Mesenteric fat pad (tissue), 1 donor: Measurements from ENCODE around the gene TMEM231. TPM values are rescaled to one million over a fixed set of nuclear protein-coding genes. Genes with fewer than 3 reads are reported as not detected.
"Not testable (repeated sequence)": the region's sequence is repeated elsewhere in the genome, so short reads cannot be mapped to it uniquely, and the experiment has no call there.

Source experiments
- DNase-seq: peaks from one replicate; pipeline ENCODE4 v3.0.0-alpha.2; 2020; ENCODE audit warnings: low spot score
- total RNA-seq: library from RNA; stranded (reverse); fragmentation: NEBNext Ultra II Directional; extraction: Animal tissue kit (Norgen Biotek cat#: 25700); gene quantifications from one replicate; pipeline ENCODE4 v1.2.1, GENCODE V29; 2021
- donor health status: DM: yes; HTN: yes; CAD: no.

Gene TMEM231
- total RNA-seq, 1 donor from 2014 or later: 7.2 TPM

DNA sequence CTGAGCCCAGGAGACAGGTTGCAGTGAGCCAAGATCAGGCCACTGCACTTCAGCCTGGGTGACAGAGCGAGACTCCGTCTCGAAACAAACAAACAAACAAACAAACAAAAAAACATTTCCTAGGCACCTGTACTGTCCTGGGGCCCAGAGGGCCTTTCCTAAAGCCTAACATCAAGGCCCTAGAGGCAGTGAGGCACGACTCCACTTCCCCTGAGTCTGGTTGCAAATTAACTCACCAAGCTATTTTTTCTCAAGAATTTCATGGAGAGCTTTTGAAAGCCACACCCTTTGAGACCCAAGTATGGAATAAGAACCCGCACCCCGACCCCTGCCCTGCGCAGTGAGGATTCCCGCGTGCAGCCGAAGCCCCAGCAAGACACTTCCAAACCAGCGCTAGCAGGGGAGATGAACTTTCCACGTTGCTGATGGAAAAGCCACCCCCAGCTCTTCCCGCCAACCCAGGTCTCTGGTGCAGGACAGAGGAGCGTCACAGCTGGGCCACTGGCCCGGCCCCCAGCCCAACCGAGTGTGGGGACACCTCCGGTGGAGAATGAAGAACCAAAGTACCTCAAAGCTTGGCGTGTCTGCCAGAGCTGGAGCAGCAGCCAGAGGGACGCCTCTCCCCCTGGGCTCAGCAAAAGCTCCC lies 21.4 kb downstream of the TMEM231 start:
- no peak for DNase-seq

DNA sequence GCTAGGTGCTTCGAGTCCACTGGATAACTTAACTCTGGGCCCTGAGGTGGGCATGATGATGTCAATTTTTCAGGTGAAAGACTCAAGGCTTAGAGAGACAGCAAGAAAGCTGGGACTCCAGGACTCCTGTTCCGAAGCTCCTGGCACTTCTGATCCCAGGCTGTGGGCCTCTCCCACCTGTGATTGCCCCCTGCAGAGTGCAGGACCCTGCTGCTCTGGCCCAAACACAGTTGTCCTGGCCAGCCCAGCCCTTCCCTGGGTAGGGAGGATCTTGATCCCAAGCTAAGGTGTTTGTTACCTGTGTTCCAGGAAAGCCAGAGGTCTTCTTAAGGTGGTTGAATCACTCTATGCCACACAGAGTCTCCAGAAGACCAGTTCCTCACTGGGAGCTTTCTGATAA lies 23.3 kb downstream of the TMEM231 start:
- no peak for DNase-seq

DNA sequence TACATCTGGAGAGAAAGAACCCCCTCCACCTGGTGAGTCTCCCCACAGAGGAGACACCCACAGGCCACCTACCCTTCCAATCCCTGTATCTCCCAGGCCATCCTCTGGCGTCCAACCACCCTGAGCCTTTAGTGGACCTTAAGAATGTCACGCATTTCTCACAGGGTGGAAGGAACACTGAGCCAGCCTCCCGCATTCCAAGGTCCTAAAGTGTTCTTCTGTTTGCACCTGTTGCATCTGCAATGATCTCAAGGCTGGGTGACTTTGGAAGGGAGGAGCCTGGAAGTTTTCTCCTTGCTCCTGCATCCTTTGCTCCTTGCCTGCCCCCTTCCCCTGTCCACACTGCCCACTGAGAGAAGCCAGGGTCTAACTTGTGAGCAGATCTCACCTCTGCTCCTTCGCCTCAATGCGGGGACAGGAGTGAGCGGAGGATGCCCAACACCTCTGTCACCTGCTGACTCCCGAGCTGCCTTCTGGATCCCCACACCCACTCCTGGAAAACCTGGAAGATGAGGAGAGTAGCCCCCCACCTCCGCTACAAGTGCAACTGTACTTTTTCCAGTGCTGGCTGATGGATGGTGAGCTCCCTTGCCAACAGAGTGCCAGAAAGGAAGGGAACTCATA lies 23.8 kb downstream of the TMEM231 start:
- DNase-seq: no peak

DNA sequence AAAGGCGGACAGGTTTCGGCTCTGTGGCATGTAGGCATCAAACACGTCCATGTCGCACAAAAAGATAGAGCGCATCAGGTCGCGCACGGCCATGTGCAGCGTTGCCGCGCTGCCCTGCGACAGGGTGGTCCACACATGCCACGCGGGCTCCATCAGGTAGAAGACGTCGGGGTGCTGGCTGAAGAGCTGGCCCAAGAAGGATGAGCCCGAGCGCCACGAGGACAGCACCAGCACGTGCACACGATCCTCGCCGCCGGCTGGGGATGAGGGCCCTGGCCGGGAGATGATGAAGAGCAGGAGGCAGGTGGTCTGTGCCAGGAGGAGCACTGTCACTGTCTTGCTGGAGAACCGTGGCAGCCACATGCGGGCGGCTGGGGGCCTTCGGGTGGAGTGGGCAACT lies 26.1 kb downstream of the TMEM231 start:
- DNase-seq: peak; percentile 81

DNA sequence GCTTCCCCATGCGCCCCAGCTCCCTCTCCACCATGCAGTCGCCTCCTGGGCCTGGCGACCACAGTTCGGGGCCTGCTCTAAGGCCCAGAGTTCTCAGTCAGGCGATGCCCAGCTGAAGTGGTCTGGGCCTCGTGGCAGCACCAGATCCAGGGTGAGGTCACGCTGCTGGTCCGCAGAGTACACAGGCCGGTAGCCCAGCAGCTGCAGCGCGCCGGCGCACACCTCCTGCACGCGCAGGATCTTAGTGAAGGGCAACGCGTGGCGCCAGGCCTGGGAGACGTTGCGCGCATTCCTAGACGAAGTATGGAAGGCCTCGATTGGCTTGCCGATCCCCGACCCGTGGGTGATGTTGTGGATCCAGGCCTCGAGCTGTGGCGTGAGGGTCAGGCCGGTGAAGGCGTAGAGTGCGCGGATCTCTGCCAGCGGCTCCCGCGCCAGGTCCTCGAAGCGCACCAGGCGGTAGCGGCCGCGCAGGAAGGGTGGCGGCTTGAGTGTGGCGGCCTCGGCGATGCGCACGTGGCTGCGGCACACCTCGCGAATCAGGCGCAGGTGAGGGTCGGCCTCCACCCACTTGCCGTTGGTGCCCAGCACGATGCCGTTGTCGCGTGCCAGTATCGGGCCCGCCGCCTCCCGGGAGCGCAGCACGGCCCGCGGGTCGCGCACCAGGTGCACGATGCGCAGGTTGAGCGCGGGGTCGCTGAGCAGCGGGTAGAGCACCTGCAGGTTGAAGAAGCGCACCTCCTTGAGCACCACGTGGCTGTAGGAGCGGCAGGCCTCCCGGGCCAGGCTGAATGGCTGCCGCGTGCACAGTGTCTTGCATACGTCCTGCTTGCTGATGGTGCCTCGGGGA lies 26.8 kb downstream of the TMEM231 start:
- no peak for DNase-seq

DNA sequence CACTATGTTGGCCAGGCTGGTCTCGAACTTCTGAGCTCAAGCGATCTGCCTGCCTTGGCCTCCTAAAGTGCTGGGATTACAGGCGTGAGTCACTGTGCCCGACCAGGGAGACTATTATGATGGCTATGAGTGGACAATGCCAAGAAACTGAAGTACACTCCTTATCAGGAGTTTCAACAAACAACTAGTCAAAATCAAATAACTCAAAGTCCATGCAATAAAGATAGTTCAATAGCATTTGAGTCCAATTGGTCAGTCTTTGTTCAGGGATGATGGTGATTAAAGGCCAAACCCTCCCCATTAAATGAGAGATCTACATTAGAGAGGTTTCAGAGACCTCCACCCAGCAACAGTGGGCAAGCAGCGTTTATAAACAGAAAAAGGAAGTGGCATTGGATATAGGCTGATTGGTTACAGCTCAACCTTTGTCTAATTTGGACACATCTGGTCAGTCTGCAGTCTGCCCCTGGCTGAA lies 28.2 kb downstream of the TMEM231 start:
- no peak for DNase-seq

DNA sequence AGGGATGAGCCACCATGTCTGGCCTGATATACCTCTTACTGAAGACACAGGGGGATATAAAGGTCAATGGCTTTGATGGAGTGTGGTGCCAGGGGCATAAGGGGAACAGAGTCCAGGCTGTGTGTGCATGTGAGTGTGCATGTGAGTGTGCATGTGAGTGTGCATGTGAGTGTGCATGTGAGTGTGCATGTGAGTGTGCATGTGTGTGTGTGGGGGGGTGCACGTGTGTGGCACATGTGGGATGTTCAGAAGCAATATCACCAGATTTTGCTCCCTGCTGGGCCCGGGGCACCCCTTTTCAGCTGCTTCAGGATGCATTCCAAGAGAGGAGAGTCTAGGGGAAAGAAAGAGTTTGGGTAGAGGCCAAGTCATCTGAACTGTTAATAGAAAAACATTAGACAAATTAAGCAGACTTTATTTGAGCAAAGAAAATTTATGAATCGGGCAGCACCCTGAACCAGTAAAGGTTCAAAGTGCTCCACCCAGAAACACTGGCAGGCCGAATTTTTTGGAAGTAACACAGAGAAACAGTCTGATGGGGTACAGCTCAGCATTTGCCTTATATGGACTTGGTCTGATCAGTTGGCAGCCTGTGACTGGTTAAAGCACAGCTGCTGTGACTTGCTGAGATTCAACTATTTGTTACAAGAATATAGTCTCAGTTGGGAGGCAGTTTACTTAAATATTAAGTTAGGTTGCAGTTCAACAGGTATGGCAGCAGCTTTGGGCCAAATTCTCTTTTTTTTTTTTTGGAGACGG lies 29.8 kb downstream of the TMEM231 start:
- no peak for DNase-seq

DNA sequence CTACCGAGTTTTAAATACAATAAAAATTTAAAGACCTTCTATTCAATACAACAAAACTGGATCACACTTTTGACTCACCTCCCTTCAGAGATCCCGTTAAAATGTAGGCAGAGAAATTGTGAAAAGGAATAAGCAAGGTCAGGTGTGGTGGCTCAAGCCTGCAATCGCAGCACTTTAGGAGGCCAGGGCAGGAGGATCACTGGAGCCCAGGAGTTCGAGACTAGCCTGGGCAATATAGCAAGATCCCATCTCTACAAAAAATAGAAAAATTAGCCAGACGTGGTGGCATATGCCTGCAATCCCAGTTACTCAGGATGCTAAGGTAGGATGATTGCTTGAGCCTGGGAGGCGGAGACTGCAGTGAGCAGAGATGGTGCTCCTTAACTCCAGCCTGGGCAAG lies 36.9 kb downstream of the TMEM231 start:
- no peak for DNase-seq

DNA sequence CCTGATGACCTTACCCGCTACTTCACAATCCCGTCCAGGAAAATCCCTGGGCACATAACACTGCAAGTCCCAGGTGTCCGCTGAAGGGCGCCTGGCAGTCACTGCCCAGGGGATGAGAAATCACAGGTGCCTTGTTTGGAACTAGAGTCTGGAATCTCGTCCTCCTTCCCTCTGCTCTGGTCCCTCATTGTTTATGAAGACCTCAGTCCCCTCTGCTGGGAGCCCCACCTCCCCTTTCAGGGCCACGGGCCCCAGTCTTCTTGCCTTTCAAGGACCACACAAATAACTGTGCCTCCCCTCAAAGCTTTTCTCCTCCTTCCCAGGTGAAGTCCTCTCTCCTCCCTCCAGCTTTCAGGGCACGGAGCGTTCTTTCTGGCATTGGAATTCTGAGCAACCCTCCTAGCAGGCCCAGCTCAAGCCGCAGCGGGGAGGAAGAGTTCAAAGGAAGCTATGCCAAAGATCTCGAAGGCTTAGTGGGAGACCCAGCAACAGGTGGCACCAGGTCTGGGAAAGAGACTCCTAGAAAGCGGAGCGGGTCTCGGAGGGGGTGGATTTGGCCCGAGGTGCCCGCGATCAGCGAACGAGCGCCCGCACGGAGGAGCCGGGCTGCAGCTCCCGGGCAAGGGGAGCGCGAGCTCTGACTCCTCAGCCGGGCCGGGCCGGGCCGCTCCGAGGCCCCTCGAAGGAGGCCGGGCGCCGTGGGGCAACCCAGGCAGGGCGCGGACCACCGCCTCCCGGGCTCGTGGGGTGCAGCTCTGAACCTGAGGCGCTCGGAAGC lies 39.7 kb downstream of the TMEM231 start:
- not testable (repeated sequence) for DNase-seq

DNA sequence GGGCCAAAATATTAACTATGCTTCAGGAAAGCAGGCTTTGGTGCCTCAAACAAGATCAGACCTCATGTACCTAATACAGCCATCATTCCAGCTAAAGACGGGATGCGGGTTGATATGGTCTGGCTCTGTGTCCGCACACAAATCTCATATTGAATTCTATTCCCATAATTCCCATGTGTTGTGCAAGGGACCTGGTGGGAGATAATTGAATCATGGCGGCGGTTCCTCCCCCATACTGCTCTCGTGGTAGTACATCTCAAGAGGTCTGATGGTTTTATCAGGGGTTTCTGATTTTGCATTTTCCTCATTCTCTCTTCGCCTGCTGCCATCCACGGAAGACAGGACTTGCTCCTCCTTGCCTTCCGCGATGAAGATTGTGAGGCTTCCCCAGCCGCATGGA lies 41.8 kb downstream of the TMEM231 start:
- DNase-seq: no peak

DNA sequence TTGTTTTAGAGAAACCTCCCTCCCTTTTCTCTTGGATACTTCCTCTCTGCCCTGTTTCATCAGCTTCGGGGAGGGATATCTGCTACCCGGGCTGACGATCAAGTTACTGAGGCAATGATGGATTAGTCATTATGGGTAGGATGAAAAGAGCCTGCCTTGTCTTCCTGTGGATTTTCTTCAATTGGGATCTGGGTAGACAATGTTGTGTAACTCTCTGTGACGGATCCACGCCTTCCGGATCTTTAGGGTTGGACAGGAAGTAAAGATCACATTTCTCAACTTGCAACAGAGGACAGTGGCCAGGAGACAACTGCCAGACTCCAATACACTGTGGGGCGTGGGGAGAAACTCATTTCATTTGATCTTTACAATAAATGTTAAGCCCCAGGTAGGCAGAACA lies 49.5 kb downstream of the TMEM231 start:
- no peak for DNase-seq

DNA sequence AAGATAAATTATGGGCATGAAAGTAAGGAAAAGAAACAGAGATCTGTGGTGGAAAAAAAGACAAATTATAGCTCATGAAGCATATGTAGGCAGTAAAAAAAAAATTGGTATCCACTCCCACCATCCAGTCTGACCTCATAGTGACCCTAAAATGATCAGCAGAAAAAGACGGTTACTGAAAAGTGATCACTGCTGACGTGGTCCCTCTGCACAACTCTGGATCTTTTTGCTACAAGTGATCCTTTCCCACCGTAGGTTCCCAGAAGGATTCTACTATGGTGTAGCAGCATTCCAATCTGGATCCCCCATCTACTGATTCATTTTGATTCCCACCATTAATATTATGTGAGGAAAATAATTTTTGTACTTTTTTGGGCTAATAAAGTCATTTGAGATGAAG lies 49.9 kb downstream of the TMEM231 start:
- DNase-seq: no peak

DNA sequence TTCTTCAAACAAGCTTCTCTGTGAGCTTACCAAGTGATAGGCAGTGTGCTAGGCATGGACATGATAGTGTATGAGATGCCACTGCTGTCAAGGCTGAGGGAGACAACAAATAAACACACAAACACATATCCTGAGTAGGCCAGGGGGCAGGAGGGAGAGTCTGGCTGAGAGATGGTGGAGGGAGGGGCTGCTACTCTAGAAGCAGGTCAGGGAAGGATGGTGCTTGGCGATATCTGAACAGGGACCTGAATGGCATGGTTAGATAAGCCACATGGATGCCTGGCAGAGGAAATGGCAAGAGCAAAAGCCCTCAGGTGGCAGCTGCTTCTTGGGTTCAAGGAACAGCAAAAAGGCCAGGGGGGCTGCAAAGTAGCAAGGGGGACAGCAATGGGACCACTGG lies 52.3 kb downstream of the TMEM231 start:
- DNase-seq: no peak

DNA sequence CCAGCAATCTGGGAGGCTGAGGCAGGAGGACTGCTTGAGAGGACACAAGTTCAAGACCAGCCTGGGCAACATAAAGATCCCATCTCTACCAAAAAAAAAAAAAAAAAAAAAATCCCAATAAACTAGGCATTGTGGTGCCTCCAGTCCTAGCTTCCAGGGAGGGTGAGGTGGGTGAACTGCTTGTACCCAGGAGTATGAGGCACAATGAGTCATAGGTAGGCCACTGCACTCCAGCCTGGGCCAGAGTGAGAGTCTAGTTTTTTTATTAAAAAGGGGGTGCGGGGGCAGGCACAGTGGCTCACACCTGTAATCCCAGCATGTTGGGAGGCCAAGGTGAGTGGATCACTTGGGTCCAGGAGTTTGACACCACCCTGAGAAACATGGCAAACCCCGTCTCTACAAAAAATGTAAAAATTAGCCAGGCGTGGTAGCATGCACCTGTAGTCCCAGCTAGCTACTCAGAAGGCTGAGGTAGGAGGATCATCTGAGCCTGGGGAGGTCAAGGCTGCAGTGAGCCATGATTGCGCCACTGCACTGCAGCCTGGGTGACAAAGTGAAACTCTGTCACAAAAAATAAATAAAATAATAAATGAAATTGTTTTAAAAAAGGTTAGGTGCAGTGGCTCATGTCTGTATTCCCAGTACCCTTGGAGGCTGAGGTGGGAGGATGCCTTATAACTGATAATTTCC lies 53.0 kb downstream of the TMEM231 start:
- DNase-seq: no peak

DNA sequence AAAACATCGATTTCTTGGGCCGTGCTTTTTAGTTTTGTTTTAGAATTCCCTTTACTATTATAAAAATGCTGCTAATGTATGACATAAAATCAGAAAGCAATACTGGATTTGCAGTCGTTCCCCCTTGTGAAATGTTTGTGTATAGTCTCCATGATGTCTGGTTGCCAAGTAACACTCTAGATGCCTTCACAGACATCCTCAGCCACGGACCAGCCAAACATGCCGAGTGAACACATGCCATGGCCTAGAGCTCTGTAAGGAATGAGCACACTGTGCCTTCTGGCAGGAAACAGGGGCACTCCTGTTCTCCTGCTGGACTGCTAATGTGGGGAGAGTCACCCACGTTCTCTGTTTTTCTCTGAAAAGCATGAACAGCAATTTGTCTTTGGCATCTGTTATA lies 54.2 kb downstream of the TMEM231 start:
- not testable (repeated sequence) for DNase-seq

DNA sequence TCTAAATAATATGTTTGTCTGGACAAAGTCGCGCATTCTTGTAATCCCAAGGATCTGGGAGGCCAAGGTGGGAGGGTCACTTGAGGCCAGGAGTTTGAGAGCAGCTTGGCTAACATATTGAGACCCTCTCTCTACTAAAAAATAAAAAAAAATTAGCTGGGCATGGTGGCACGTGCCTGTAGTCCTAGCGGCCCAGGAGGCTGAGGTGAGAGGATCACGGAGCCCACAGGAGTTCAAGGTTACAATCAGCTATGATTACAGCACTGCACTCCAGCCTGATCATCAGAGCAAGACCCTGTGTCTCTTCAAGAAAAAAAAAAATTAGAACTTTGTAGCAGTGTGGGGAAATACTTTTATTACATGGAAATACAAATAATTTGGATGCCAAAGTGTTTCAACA lies 54.7 kb downstream of the TMEM231 start:
- no peak for DNase-seq

DNA sequence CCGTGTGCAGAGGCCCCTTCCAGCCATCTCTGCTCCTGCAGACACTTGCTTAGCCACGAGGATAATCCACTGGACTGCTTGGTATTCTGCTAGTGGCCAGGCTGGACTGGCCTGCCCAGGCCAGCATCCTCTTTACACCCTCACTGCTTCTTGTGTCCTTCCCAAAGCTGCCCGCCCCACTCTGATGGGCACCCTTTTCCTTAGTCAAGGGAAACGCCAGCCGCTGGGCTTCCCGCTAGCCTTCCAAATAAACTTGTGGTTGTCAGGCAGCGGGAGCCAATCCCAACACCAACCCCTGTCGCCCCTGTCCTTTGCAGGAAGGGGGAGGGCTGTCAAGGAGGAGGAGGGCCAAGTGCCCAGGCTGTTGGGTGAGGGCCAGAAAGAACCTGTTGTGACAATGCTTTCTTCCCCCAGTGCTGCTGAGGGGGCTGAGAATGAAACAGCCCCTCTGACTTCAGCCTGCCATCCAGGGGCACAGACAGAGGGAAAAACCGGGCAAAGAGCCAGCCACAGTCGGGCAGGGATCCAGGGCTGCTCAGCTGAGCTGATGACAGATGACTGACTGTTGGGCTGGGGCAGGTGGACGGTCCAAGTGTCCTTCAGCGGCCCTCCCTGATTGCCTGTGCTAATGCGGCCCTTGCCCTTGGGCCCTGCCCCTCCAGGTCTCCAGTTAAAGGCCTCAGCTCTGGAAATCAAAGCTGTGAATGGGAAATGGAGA lies 57.3 kb downstream of the TMEM231 start:
- DNase-seq: not testable (repeated sequence)

DNA sequence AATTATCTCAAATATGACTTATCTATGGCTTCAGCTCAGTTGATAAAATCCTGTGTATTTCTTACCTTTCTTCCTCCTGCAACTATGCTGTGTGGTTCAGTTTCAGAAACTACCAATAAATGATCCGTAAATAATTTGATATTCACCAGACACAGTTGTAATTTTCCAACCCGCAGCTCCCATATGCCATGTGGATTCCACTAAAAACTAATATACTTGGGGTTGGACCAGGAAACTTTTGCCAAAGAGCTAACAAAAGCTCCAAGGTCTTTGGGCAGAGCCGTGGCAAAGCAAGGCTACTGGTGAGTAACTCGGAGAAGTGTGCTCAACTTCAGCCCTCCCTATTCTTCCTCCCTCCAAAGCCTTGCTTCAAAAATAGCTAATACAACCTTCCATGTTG lies 58.5 kb downstream of the TMEM231 start:
- DNase-seq: no peak

DNA sequence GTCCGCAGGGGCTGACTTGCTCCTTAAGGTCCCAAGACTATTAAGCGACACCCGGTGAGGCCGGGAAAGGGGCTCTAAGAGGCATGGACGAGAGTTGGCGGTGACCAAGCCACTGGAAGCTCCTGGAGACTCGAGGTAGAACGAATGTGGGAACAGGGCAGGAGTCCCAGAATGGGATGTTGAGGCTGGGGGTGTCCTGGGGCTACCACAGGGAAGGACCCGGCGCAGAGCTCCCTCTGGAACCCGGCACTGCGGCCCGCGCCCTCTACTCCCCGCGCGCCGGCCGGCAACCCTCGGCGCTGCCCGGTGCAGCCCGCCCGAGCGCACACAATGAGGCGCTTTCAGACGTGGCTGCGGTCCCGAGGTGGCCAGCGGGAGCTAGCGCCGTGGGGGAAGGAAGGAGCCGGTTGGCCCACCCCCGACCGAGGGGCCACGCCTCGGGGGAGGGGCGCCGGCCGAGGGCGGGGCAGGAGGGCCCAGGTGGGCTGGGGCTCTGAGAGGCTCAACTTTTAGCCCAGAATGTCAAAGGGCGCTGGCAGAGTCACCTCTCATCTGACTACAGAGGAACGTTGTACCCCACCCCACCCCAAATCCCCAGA lies 60.9 kb downstream of the TMEM231 start, which contains the start of gene CHST6:
Gene CHST6 (minus strand): TSS at position 366 of the 599 bp plus-strand sequence. CDS start 15,613 bp downstream, outside the sequence.
- DNase-seq: no peak
